Measurements from ENCODE around the gene BCL11A. TPM values are rescaled to one million over a fixed set of nuclear protein-coding genes. Genes with fewer than 3 reads are reported as not detected.

The BCL11A gene
- total RNA-seq, 1 donor from 2014 or later, result 0.67 TPM

DNA sequence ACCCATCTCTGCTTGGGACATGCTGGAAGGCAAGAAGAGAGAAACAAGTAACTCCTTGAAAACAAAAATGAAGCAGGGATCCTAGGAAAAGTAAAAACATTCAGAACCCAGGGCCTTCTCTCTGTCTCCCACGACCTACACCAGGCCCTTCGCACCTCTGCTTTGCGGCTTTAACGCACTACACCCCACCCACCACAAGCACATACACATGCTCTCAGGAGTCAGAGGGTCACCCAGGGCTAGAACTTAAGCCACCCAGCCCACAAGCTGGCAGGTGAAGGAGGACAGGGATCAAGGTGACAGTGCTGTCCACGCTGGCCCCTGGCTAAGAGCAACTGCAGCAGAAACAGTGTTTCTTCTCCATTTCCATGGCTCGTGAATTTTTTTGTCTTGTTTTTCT, 72.2 kb downstream of the BCL11A start:
- Histone ChIP-seq H3K36me3 (no peaks in the 10 kb centered on the region), H3K4me3 (no peak overlapping the region), H3K27me3 (no peaks in the 10 kb centered on the region), H3K9ac (no peak overlapping the region), H2AFZ (replicated peaks) (no peak overlapping the region), H3K27ac (no peak overlapping the region), H3F3A (ENCODE audit: low read depth) (no peaks in the 10 kb centered on the region), H3K79me2 (ENCODE audit: low read depth) (no peaks in the 10 kb centered on the region), H3K4me2 (no peak overlapping the region), H3K4me1 (peaks cover 18% of the 10 kb centered on the region), H4K20me1 (ENCODE audit: low read depth) (no peaks in the 10 kb centered on the region), H3K9me3 (ENCODE audit: low read depth) (no peaks in the 10 kb centered on the region)
- no peak overlapping the region for H3K27ac Mint-ChIP-seq
- no peak for DNase-seq (ENCODE audit: low spot score)
- TF ChIP-seq, protein P1, sequence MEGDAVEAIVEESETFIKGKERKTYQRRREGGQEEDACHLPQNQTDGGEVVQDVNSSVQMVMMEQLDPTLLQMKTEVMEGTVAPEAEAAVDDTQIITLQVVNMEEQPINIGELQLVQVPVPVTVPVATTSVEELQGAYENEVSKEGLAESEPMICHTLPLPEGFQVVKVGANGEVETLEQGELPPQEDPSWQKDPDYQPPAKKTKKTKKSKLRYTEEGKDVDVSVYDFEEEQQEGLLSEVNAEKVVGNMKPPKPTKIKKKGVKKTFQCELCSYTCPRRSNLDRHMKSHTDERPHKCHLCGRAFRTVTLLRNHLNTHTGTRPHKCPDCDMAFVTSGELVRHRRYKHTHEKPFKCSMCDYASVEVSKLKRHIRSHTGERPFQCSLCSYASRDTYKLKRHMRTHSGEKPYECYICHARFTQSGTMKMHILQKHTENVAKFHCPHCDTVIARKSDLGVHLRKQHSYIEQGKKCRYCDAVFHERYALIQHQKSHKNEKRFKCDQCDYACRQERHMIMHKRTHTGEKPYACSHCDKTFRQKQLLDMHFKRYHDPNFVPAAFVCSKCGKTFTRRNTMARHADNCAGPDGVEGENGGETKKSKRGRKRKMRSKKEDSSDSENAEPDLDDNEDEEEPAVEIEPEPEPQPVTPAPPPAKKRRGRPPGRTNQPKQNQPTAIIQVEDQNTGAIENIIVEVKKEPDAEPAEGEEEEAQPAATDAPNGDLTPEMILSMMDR (IDR thresholded peaks at IDR 0.05), result no peak
- H3K9me3 Mint-ChIP-seq, result no peaks in the 10 kb centered on the region
- H3K36me3 Mint-ChIP-seq, result no peaks in the 10 kb centered on the region
- H3K27me3 Mint-ChIP-seq (ENCODE audit: insufficient read depth, low read depth), result no peaks in the 10 kb centered on the region
- H3K4me1 Mint-ChIP-seq, result peaks cover 18% of the 10 kb centered on the region
- peak overlapping the region; percentile 57 for H3K4me3 Mint-ChIP-seq

DNA sequence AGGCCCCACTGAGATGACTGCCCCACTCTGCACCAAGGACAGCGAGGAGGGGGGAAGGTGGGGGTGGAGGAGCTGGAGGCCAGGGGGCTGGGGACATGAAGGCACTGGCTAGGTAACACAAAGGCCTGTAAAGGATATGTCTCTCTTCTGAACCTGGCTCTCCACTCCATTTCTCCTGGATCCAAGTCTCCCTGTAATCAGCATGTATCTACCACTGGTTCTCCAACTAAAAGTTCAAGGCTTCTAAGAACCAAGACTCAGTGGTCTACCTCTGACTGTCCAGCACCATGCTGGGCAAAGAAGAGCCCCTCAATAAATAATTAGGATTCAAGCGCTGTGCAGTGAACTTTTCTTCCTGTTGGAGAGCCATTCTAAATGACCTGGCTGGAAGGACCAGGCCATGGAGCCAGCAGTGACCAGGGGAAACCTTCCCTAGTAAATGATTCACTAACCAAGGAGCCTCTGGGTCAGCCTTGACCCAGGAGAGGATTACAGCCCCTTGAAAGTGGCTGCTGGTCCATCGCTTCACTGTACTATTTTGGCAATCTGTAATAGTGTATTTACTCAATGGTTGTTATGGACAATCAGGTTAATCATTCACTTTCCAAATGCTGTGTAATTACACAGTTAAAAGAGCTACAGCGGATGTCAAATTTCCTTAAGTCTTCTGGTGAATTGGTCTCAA, 73.2 kb downstream of the BCL11A start:
- H3K4me3 ChIP-seq, result no peak overlapping the region
- H3F3A ChIP-seq (ENCODE audit: low read depth), result no peaks in the 10 kb centered on the region
- no peak overlapping the region for H3K9ac ChIP-seq
- no peak overlapping the region for H3K27ac ChIP-seq
- H3K4me2 ChIP-seq, result no peak overlapping the region
- H3K27me3 ChIP-seq, result no peaks in the 10 kb centered on the region
- no peaks in the 10 kb centered on the region for H4K20me1 ChIP-seq (ENCODE audit: low read depth)
- TF ChIP-seq, protein P1 (IDR thresholded peaks at IDR 0.05), result no peak
- no peak for TF ChIP-seq EZH2 (IDR thresholded peaks at IDR 0.05)
- no peak for TF ChIP-seq EZH2phosphoT487 (IDR thresholded peaks at IDR 0.05)
- Mint-ChIP-seq H3K27ac (no peak overlapping the region), H3K36me3 (no peaks in the 10 kb centered on the region), H3K4me1 (peaks cover 18% of the 10 kb centered on the region), H3K9me3 (no peaks in the 10 kb centered on the region), H3K4me3 (no peak overlapping the region), H3K27me3 (ENCODE audit: insufficient read depth, low read depth) (no peaks in the 10 kb centered on the region)
- DNase-seq (ENCODE audit: low spot score), result no peak
- H3K4me1 ChIP-seq, result peaks cover 24% of the 10 kb centered on the region
- H3K79me2 ChIP-seq (ENCODE audit: low read depth), result no peaks in the 10 kb centered on the region
- no peaks in the 10 kb centered on the region for H3K9me3 ChIP-seq (ENCODE audit: low read depth)
- H3K36me3 ChIP-seq, result no peaks in the 10 kb centered on the region
- no peak overlapping the region for H2AFZ ChIP-seq (replicated peaks)

DNA sequence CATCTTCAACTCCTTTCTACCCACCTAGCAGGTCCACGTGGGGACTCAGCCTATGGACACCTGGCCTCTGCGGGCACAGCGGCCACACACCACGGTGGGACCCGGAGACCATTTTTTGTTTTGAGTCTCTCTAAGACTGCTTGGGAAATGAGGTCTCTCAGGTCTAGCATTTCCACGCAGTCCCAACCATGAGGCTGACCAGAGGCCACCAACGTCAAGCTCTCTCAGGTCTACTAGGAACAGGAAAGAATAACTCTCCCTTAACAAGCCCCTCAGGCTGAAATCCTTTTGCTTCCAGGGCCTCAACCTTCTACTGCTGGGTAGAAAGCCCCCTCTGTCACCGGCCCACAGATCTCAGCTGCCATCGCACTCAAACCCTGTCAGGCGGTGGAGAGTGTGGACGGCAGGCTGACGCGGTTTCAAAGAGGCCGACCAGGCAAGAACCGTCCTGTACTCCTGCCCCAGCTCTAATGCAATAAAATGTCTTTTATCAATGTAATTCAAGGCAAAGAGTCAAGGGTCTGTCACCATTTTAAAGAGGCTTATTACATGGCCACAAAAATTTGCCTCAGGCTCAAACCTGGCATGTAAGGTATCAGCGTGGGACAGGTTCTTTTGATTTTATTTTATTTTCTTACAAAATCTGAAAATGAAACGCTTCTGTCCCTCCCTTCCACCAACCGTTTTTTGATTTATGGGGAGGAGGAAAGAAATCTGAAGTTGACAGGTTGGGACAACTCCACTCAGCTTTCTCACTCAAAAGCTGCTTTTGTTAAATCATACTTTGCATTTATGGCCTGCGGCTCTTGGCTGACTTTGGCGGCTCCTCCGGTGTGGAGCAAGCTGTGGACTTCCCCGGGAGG, 74.0 kb downstream of the BCL11A start:
- H2AFZ ChIP-seq (replicated peaks), result no peak overlapping the region
- TF ChIP-seq, protein P1 (IDR thresholded peaks at IDR 0.05), result no peak
- TF ChIP-seq EZH2phosphoT487 (IDR thresholded peaks at IDR 0.05) (no peak), EZH2 (IDR thresholded peaks at IDR 0.05) (no peak)
- DNase-seq (ENCODE audit: low spot score), result no peak
- no peaks in the 10 kb centered on the region for H3K9me3 ChIP-seq (ENCODE audit: low read depth)
- peaks cover 31% of the 10 kb centered on the region for H3K4me1 ChIP-seq
- H3K79me2 ChIP-seq (ENCODE audit: low read depth), result no peaks in the 10 kb centered on the region
- no peak overlapping the region for H3K4me2 ChIP-seq
- no peak overlapping the region for H3K4me3 ChIP-seq
- Mint-ChIP-seq H3K4me1 (peaks cover 15% of the 10 kb centered on the region), H3K27me3 (ENCODE audit: insufficient read depth, low read depth) (no peaks in the 10 kb centered on the region), H3K9me3 (no peaks in the 10 kb centered on the region), H3K4me3 (no peak overlapping the region), H3K36me3 (no peaks in the 10 kb centered on the region), H3K27ac (no peak overlapping the region)
- no peaks in the 10 kb centered on the region for H3K36me3 ChIP-seq
- no peak overlapping the region for H3K27ac ChIP-seq
- H3K9ac ChIP-seq, result no peak overlapping the region
- no peaks in the 10 kb centered on the region for H3K27me3 ChIP-seq
- H3F3A ChIP-seq (ENCODE audit: low read depth), result no peaks in the 10 kb centered on the region
- H4K20me1 ChIP-seq (ENCODE audit: low read depth), result no peaks in the 10 kb centered on the region

All from neural progenitor cell (in vitro differentiated cells).